ENCODE measurements around the gene ZNF740. TPM values are rescaled to one million over a fixed set of nuclear protein-coding genes. Genes with fewer than 3 reads are reported as not detected.

The ZNF740 gene
- total RNA-seq, 1 experiment from 2014 or later, result 49.7 TPM

DNA sequence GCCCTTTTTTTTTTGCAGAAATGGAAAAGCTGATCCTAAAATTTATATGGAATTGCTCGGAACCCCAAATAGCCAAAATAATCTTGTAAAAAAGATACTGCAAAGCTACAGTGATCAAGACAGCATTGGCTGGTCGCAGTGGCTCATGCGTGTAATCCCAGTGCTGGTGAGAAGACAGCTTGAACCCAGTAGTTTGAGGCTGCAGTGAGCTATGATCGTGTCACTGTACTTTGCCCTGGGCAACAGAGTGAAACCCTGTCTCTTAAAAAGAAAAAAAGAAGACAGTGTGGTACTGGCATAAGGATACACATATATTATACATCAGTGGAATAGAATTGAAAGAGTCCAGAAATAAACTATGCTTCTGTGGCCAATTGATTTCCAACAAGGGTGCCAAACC lies 21.1 kb downstream of the ZNF740 start:
- DNase-seq (ENCODE audit: low read depth, low spot score) (no peak), ATAC-seq (no peak)
- Histone ChIP-seq H3K4me3 (replicated peaks in 1 of 2; ENCODE audit: low read depth in 1 of 2, low read length in 2 of 2) (no peak overlapping the region), H4K20me1 (ENCODE audit: insufficient read depth) (no peaks in the 10 kb centered on the region), H3K4me1 (ENCODE audit: control insufficient read depth in 1 of 2, insufficient read depth in 2 of 2, low read length in 2 of 2) (peaks cover 7 to 27% of the 10 kb centered on the region in 2 experiments; a peak in 3 of 4 replicates), H3K9ac (ENCODE audit: low read length) (no peak overlapping the region), H3K9me3 (ENCODE audit: control insufficient read depth in 1 of 2, insufficient read depth in 1 of 2, low read depth in 1 of 2, low read length in 2 of 2) (no peaks in the 10 kb centered on the region), H3K27ac (ENCODE audit: low read depth, low read length) (no peak overlapping the region), H3K27me3 (ENCODE audit: insufficient read depth, low read length) (no peaks in the 10 kb centered on the region), H2AFZ (ENCODE audit: low read depth, low read length, poor library complexity, severe bottlenecking) (no peak overlapping the region), H3K4me2 (ENCODE audit: low read length) (no peak overlapping the region), H3K36me3 (ENCODE audit: control insufficient read depth in 1 of 2, insufficient read depth in 2 of 2, low read length in 2 of 2) (no peaks in the 10 kb centered on the region), H3K79me2 (ENCODE audit: insufficient read depth, low read length) (no peaks in the 10 kb centered on the region), H3K9me2 (ENCODE audit: insufficient read depth) (no peaks in the 10 kb centered on the region)
- no TSS peak for BruUV-seq (replicated peaks)
- ChIA-PET POLR2A (no interaction called here), RAD21 (ENCODE audit: low non-redundant PET in 1 of 2, low total read pairs in 2 of 2, uncharacterized antibody in 2 of 2, unreplicated experiment in 2 of 2) (no interaction called here), CTCF (no interaction called here)
- TF ChIP-seq ATF3 (IDR thresholded peaks at IDR 0.05), result no peak
- TF ChIP-seq JUND (IDR thresholded peaks at IDR 0.05), result no peak
- no peak for TF ChIP-seq FOSL1 (IDR thresholded peaks at IDR 0.05; ENCODE audit: low read depth)
- no peak for TF ChIP-seq EZH2 (IDR thresholded peaks at IDR 0.05)
- no peak for TF ChIP-seq CTCF (IDR thresholded peaks at IDR 0.05 in 2 of 3, conservative IDR thresholded peaks at IDR 0.05 in 1 of 3; ENCODE audit: borderline replicate concordance in 1 of 3, insufficient read depth in 1 of 3, low read depth in 2 of 3, low read length in 2 of 3)
- no peak for TF ChIP-seq ZFX (IDR thresholded peaks at IDR 0.05)
- TF ChIP-seq SP1 (IDR thresholded peaks at IDR 0.05; ENCODE audit: low read depth), result no peak
- TF ChIP-seq REST (IDR thresholded peaks at IDR 0.05; ENCODE audit: low read depth), result no peak
- TF ChIP-seq POLR2A (IDR thresholded peaks at IDR 0.05; ENCODE audit: borderline replicate concordance, extremely low read depth, insufficient read depth, insufficient read length), result no peak
- TF ChIP-seq TCF7L2 (IDR thresholded peaks at IDR 0.05; ENCODE audit: borderline replicate concordance, extremely low read depth, insufficient read depth, insufficient read length), result no peak
- no peak for TF ChIP-seq ZBTB33 (IDR thresholded peaks at IDR 0.05; ENCODE audit: extremely low read depth, insufficient replicate concordance, low read length)
- TF ChIP-seq SIN3A (IDR thresholded peaks at IDR 0.05; ENCODE audit: low read depth), result no peak
- TF ChIP-seq EZH2phosphoT487 (IDR thresholded peaks at IDR 0.05; ENCODE audit: borderline replicate concordance), result no peak
- no peak for TF ChIP-seq ZNF274 (IDR thresholded peaks at IDR 0.05; ENCODE audit: low read depth, low read length)
- TF ChIP-seq CBX3 (IDR thresholded peaks at IDR 0.05; ENCODE audit: low read depth), result no peak
- TF ChIP-seq YY1 (IDR thresholded peaks at IDR 0.05; ENCODE audit: extremely low read depth, insufficient replicate concordance, low read depth, low read length), result no peak
- intact Hi-C loops (cut with micrococcal nuclease), result no loop called here
